ENCODE results near the gene LATS1. TPM values are rescaled to one million over a fixed set of nuclear protein-coding genes. Genes with fewer than 3 reads are reported as not detected.
"Not testable (repeated sequence)": the region's sequence is repeated elsewhere in the genome, so short reads cannot be mapped to it uniquely, and the experiment has no call there.

LATS1 gene
- polyA plus RNA-seq, 1 of the 3 experiments (the other 2 are of a cell fraction), result 6.9 TPM

DNA sequence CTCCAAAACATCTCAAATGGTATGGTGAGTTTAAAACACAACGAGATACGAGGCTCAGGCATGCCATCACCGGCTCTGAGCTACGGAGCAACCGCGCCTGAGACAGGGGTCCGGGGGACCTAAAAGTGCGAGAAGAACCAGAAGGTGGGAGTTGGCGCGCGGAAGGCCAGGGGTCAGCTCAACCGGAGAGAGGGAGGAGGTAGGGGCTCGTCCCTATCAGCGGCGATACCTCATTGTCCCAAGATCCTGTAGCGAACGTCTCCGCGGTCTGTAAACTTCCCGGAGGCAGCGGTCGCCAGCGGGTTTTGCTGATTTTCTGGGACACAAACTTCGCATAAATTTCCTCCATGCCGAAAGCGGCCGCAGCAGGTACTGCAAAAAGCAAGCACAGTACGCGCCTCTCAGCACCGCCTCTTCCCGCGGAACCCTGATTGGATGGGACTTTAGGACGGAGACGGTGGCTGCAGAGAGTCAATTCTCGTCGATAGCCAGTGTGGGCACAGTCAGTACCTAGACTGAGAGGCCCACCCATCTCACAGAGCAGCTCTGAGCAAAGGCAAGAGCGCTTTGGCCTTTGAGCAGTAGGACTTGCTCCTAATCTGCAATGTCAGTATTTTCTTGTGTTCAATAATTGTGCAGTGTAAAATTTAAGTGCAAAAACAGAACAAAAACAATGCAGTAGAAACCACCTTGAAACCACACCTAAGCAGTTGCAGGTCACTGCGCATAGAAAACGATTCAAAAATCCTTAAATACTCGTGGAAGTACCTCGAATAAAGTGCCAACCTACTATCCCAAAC is 28.4 kb upstream of the LATS1 start, which contains the start of gene NUP43 (continued):
- TF ChIP-seq TCF12 (IDR thresholded peaks at IDR 0.05), result no peak

DNA sequence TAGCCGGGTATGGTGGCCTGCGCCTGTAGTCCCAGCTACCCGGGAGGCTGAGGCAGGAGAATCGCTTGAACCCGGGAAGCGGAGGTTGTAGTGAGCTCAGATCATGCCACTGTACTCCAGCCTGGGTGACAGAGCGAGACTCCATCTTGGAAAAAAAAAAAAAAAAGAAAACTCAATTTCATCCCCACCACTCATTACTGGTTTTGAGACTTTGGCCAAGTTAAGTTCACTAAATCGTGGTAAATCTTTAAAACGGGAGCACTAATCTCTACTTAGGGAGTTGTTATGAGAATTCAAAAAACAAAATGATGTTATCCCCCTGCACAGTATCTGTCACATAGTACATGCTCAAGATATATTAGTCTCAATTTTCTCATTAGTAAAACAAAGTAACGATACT is 27.4 kb upstream of the LATS1 start:
- H3K4me1 ChIP-seq (ENCODE audit: control insufficient read depth in 1 of 2, insufficient read depth in 2 of 2, low read depth in 1 of 2, low read length in 1 of 2); H3K9me3 ChIP-seq; H3K9me2 ChIP-seq; H3K27ac ChIP-seq (ENCODE audit: low read depth in 2 of 2, low read length in 1 of 2); H3K27me3 ChIP-seq (ENCODE audit: insufficient read depth); DNase-seq; H4K20me1 ChIP-seq (ENCODE audit: insufficient read depth): not testable (repeated sequence)
- Histone ChIP-seq H3F3A (replicated peaks; ENCODE audit: insufficient read depth) (peaks cover 15% of the 10 kb centered on the region), H3K9ac (peak overlapping the region; percentile 91; the same call in 1 of the 2 replicates), H3K36me3 (replicated peaks in 1 of 2; ENCODE audit: control insufficient read depth in 1 of 2, insufficient read depth in 2 of 2, low read length in 1 of 2) (peaks cover 9 to 11% of the 10 kb centered on the region in 2 experiments), H3K4me3 (ENCODE audit: low read depth in 2 of 2, low read length in 1 of 2) (peak overlapping the region; percentile 86 to 95), H2AFZ (ENCODE audit: low read depth) (peak overlapping the region; percentile 92; the same call in 1 of the 2 replicates), H3K4me2 (peak overlapping the region; percentile 85), H3K79me2 (ENCODE audit: insufficient read depth) (peaks cover 39% of the 10 kb centered on the region)
- ChIA-PET CTCF (interaction anchor here (0.8 to 2.9 kb wide), 3 partner anchors 10 to 21 kb away, joined by 4 to 16 read pairs (median 12); no protein-coding TSS in a partner anchor), POLR2A (interaction anchor here (1.8 kb wide), 1 partner anchor 28 kb away, joined by 5 read pairs; the partner anchor contains the start of gene LATS1)
- 38% methylated on average over 10 of the region's 10 CpGs for WGBS (ENCODE audit: low lambda C conversion rate)

DNA sequence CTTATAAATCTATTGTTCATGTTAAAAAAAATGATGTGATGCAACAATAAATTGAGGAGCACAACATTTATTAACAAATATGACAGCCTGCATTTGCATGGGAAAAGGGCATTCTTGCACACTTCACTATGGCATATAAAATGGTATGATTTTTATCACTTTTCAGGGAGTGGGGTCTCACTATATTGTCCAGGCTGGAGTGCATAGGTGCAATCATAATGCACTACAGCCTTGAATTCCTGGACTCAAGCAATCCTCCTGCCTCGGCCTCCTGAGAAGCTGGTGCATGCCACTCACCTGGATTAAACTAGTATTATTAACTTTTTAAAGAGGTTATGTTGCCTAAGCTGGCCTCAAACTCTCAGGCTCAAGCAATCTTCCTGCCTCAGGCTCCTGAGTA is 17.0 kb upstream of the LATS1 start:
- CTCF ChIA-PET, result interaction anchor here (5.5 kb wide), 1 partner anchor 11 kb away, joined by 16 read pairs; the partner anchor contains the start of gene NUP43

More for the DNA sequence above, 17.0 kb upstream of the LATS1 start:
- POLR2A ChIA-PET, result no interaction called here
- Histone ChIP-seq H3K4me2 (no peak overlapping the region), H3K9ac (no peak overlapping the region), H4K20me1 (ENCODE audit: insufficient read depth) (no peaks in the 10 kb centered on the region), H3K27ac (ENCODE audit: low read depth in 2 of 2, low read length in 1 of 2) (no peak overlapping the region), H3K36me3 (replicated peaks in 1 of 2; ENCODE audit: control insufficient read depth in 1 of 2, insufficient read depth in 2 of 2, low read length in 1 of 2) (peaks cover 20 to 39% of the 10 kb centered on the region in 2 experiments), H3K4me1 (ENCODE audit: control insufficient read depth in 1 of 2, insufficient read depth in 2 of 2, low read depth in 1 of 2, low read length in 1 of 2) (no peaks in the 10 kb centered on the region), H3F3A (replicated peaks; ENCODE audit: insufficient read depth) (no peaks in the 10 kb centered on the region), H3K4me3 (ENCODE audit: low read depth in 2 of 2, low read length in 1 of 2) (no peak overlapping the region), H2AFZ (ENCODE audit: low read depth) (no peak overlapping the region), H3K27me3 (ENCODE audit: insufficient read depth) (no peaks in the 10 kb centered on the region), H3K9me2 (no peaks in the 10 kb centered on the region), H3K79me2 (ENCODE audit: insufficient read depth) (no peaks in the 10 kb centered on the region), H3K9me3 (no peaks in the 10 kb centered on the region)
- no peak for TF ChIP-seq MXI1 (IDR thresholded peaks at IDR 0.05; ENCODE audit: low read depth, low read length)
- TF ChIP-seq FOXM1 (IDR thresholded peaks at IDR 0.05; ENCODE audit: low read depth), result no peak
- no peak for TF ChIP-seq CHD2 (IDR thresholded peaks at IDR 0.05; ENCODE audit: low read length, partially characterized antibody)
- no peak for TF ChIP-seq RXRA (IDR thresholded peaks at IDR 0.05; ENCODE audit: borderline replicate concordance, low read depth)
- no peak for TF ChIP-seq IRF3 (IDR thresholded peaks at IDR 0.05; ENCODE audit: low read depth, low read length)
- no peak for TF ChIP-seq RFX5 (IDR thresholded peaks at IDR 0.05; ENCODE audit: low read length)
- no peak for TF ChIP-seq TAF1 (IDR thresholded peaks at IDR 0.05; ENCODE audit: borderline replicate concordance, low read depth, low read length)
- TF ChIP-seq POLR2AphosphoS5 (IDR thresholded peaks at IDR 0.05; ENCODE audit: low read depth, low read length), result no peak
- no peak for TF ChIP-seq RCOR1 (IDR thresholded peaks at IDR 0.05; ENCODE audit: low read length)
- WGBS (ENCODE audit: low lambda C conversion rate), result 100% methylated on average over 1 of the region's 1 CpG
- DNase-seq, result no peak

All from SK-N-SH (cell line).